ENCODE data around the gene ZNF594. TPM values are rescaled to one million over a fixed set of nuclear protein-coding genes. Genes with fewer than 3 reads are reported as not detected.
"Not testable (repeated sequence)": the region's sequence is repeated elsewhere in the genome, so short reads cannot be mapped to it uniquely, and the experiment has no call there.

The ZNF594 gene
- total RNA-seq, 1 donor from 2014 or later: 8.8 TPM

DNA sequence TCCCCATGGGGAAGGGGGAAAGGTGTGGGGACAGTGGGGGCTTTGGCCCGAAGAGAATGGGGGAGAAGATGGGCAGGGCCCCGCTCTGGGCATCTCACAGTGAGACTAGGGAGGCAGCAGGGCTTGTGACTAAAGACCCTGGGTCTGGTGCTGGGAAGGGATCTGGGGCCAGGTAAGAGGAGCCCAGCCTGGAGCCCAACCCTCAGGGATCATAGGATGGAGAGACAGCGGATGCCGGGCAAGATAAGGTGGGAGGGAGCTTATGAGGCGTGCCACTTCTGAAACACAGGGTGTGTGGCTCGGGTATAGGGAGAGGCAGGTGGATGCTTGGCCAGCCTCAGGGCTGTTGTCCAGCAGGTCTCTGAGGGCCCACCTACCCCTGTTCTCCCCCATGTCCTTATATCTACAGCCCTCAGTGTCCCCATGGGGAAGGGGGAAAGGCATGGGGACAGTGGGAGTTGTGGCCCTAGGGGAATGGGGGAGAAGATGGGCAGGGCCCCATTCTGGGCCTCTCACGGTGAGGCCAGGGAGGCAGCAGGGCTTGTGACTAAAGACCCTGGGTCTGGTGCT is 60.4 kb downstream of the ZNF594 start:
- no peak for DNase-seq (ENCODE audit: low spot score)
- H3K4me3 Mint-ChIP-seq: no peak overlapping the region
- H3K27me3 Mint-ChIP-seq (ENCODE audit: insufficient read depth): peaks cover 2% of the 10 kb centered on the region
- H3K27ac Mint-ChIP-seq: no peak overlapping the region
- no peaks in the 10 kb centered on the region for H3K36me3 Mint-ChIP-seq (ENCODE audit: low read depth)
- no peaks in the 10 kb centered on the region for H3K4me1 Mint-ChIP-seq (ENCODE audit: low read depth)
- intact Hi-C loops (cut with micrococcal nuclease): no loop called here
- H3K9me3 Mint-ChIP-seq: no peaks in the 10 kb centered on the region

DNA sequence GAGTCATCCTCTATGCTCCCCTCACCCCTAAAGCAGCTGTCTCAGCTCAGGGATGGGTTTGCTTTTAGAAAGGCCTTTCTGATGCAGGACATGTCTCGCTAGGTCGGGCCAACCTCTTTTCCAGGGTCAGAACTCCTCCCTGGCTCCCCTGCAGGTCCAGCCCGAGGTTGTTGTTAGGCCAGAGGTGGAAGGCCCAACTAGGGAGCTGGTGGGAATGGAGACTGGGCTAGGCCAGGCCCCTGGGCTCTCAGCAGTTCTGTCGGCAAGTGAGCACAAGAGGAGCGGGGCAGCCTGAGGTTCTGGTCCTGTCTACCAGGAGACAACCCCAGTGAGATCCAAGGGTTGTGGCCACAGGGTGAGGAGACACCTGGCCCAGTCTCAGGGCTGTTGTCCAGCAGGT is 61.0 kb downstream of the ZNF594 start:
- H3K4me3 Mint-ChIP-seq; H3K4me1 Mint-ChIP-seq (ENCODE audit: low read depth); DNase-seq (ENCODE audit: low spot score); H3K9me3 Mint-ChIP-seq; H3K36me3 Mint-ChIP-seq (ENCODE audit: low read depth); H3K27ac Mint-ChIP-seq; intact Hi-C loops (cut with micrococcal nuclease); H3K27me3 Mint-ChIP-seq (ENCODE audit: insufficient read depth): not testable (repeated sequence)

DNA sequence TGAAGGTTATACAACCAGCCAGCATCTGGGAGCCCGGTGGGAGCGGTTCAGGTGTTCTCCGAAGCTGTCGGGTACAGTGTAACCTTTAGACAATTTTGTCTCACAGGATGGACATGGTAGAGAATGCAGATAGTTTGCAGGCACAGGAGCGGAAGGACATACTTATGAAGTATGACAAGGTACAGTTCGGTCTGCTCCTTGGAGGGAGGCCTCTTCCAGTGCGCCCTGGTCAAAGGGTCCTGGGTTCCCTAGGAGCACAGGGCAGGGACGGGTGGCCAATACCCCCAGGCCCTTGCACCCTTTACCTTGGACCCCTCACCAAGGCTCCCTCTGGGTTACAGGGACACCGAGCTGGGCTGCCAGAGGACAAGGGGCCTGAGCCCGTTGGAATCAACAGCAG is 61.4 kb downstream of the ZNF594 start:
- DNase-seq (ENCODE audit: low spot score); H3K4me3 Mint-ChIP-seq; H3K4me1 Mint-ChIP-seq (ENCODE audit: low read depth); H3K27me3 Mint-ChIP-seq (ENCODE audit: insufficient read depth); H3K27ac Mint-ChIP-seq; intact Hi-C loops (cut with micrococcal nuclease); H3K36me3 Mint-ChIP-seq (ENCODE audit: low read depth); H3K9me3 Mint-ChIP-seq: not testable (repeated sequence)

DNA sequence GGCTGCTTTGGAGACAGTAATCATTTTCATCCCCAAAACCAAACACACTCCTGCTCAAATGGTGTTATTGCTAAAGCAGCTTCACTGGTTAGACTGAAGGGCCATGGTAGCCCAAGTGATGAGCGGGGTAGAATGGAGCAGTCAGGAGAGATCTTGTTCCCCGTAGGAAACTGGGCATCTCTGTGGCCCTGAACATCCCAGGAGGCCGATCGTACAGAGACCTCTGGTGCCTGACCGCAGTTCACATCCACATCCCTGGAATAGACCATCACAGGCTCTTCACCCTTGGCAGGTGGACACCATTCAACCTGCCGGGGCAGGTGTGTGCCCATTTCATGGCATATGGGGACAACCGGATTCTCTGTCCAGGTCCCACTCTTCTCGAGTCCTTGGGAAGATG is 61.9 kb downstream of the ZNF594 start:
- H3K4me3 Mint-ChIP-seq; H3K27me3 Mint-ChIP-seq (ENCODE audit: insufficient read depth); intact Hi-C loops (cut with micrococcal nuclease); H3K27ac Mint-ChIP-seq; H3K36me3 Mint-ChIP-seq (ENCODE audit: low read depth); H3K9me3 Mint-ChIP-seq; H3K4me1 Mint-ChIP-seq (ENCODE audit: low read depth); DNase-seq (ENCODE audit: low spot score): not testable (repeated sequence)

Other genes with a start within 250 kb of the ZNF594 start
- 1,423 and 1,429 TPM in 2 replicates for gene PFN1, start 243.3 kb downstream of the ZNF594 start, total RNA-seq
- gene ENO3, start 240.7 kb downstream of the ZNF594 start, total RNA-seq: 42.5 and 44.5 TPM in 2 replicates
- 66.5 and 69.5 TPM in 2 replicates for gene SPAG7, start 224.1 kb downstream of the ZNF594 start, total RNA-seq
- 98.5 and 103 TPM in 2 replicates for gene CAMTA2, start 204.2 kb downstream of the ZNF594 start, total RNA-seq
- gene INCA1, start 194.3 kb downstream of the ZNF594 start, total RNA-seq: 0.34 and 0.37 TPM in 2 replicates
- gene KIF1C, start 193.9 kb downstream of the ZNF594 start, total RNA-seq: 68.4 and 71.3 TPM in 2 replicates
- 0.20 and 0.23 TPM in 2 replicates for gene SLC52A1, start 156.4 kb downstream of the ZNF594 start, total RNA-seq
- gene ZFP3, start 113.4 kb downstream of the ZNF594 start, total RNA-seq: 1.9 and 2.0 TPM in 2 replicates
- 17.3 and 19.3 TPM in 2 replicates for gene ZNF232, start 80.0 kb downstream of the ZNF594 start, total RNA-seq
- gene USP6, start 75.8 kb downstream of the ZNF594 start, total RNA-seq: 0.03 and 0.05 TPM in 2 replicates
- gene SCIMP, start 43.0 kb upstream of the ZNF594 start, total RNA-seq: not detected in 2 replicates
- gene RABEP1, start 90.4 kb upstream of the ZNF594 start, total RNA-seq: 50.2 and 51.4 TPM in 2 replicates
- 165 and 170 TPM in 2 replicates for gene NUP88, start 227.8 kb upstream of the ZNF594 start, total RNA-seq
- gene RPAIN, start 228.3 kb upstream of the ZNF594 start, total RNA-seq: 61.0 and 67.0 TPM in 2 replicates
- gene C1QBP, start 247.3 kb upstream of the ZNF594 start, total RNA-seq: 410 and 413 TPM in 2 replicates